T follicular helper cell (primary cell): Measurements from ENCODE around the gene XPO4.
"Not testable (repeated sequence)": the region's sequence is repeated elsewhere in the genome, so short reads cannot be mapped to it uniquely, and the experiment has no call there.

ENCODE experiments used
- DNase-seq: peaks from one replicate; pipeline ENCODE4 v3.0.0-alpha.2; 2020; ENCODE audit warnings: low read depth
- total RNA-seq, 2 experiments: gene quantifications; one replicate each; lab custom pipeline; 2026; lab: John Stamatoyannopoulos, UW

XPO4 gene
- 108 to 163 reads per million in 2 experiments for total RNA-seq

DNA sequence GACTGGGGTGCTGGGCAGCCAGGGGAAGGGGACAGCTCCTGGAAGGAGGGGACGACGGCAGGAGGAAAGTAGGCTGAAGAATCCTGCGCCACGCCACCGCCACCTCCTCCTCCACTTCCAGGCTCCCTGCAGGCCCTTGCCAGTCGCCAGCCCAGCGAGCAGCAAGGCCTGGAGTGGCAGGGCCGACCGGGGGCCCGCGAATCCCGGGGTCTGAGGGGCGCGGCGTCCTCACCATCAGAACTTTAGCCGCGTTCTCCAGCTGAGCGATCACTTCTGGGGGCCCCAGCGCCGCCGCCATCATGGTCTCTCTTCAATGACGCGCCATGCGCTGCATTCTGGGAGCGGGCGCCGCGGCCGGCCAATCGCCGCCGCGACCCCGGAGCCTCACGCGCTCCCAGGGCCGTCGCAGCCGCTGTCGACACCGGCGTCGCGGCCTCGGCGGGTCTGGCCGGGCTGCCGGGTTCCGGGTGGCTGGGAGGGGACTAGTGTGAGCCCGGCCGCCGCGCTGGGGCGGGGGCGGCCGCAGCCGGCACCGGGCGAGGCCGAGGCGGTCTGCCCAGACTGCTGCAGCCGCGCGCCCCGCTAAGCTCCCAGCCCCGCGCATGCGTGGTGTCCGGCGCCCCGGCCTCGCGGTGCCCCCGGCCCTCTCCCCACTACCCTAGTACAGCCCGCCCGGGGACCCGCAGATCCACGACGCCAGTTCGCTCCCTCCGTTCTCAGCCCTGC is at the start of gene XPO4:
XPO4 (minus strand) TSS at position 309 of the 726 bp plus-strand sequence; CDS start at position 301, 8 bp downstream.
- peak; percentile 64 for DNase-seq

- DNase-seq: not testable (repeated sequence)
Measured at GRCh38 chr13:20948001-20948400, 45.5 kb upstream of the XPO4 start.

- no peak for DNase-seq
Measured at GRCh38 chr13:20945952-20946383, 43.4 kb upstream of the XPO4 start.

DNA sequence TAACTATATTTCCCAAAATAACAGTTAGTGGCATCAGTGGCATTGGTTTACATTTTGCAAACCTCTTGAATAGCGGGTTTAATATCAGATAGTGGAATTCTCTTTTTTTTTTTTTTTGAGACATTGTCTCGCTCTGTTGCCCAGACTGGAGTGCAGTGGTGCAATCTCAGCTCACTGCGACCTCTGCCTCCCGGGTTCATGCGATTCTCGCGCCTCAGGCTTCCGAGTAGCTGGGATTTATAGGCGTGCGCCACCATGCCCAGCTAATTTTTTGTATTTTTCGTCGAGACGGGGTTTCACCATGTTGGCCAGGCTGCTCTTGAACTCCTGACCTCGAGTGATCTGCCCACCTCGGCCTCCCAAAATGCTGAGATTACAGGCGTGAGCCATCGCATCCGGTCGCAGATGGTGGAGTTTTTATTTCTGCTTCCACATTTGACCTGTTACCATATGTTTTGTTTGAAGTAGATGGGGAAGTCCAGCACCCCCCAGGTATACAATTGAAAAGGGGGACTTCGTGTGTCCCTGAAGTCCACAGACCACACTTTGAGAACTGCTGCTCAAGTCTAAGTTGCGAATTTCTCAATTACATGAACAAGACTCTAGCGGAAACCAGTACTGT is 40.5 kb upstream of the XPO4 start:
- no peak for DNase-seq

GRCh38 chr13:20940511-20940910 is 38.0 kb upstream of the XPO4 start:
- not testable (repeated sequence) for DNase-seq

DNA sequence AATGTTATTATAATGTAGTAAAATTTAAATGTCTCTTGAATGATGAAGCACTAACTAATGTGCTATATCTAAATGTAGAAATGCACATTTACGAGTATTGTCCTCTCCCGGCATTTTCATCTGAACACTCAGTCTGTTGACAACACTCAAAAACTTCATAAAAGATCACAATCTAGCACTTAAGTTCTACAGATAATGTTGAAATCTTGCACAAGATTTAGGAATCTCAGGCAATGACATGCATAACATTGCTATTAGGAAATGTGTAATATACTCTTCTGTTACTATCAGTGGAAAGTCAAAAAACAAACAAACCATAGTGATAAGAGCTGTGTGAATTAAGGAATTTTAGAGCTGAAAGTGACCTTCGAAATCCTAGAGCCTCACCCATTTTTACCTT is 37.5 kb upstream of the XPO4 start:
- DNase-seq: no peak

- DNase-seq: no peak
Measured at GRCh38 chr13:20939662-20940061, 37.1 kb upstream of the XPO4 start.

GRCh38 chr13:20938302-20938701 is 35.8 kb upstream of the XPO4 start:
- no peak for DNase-seq

DNA sequence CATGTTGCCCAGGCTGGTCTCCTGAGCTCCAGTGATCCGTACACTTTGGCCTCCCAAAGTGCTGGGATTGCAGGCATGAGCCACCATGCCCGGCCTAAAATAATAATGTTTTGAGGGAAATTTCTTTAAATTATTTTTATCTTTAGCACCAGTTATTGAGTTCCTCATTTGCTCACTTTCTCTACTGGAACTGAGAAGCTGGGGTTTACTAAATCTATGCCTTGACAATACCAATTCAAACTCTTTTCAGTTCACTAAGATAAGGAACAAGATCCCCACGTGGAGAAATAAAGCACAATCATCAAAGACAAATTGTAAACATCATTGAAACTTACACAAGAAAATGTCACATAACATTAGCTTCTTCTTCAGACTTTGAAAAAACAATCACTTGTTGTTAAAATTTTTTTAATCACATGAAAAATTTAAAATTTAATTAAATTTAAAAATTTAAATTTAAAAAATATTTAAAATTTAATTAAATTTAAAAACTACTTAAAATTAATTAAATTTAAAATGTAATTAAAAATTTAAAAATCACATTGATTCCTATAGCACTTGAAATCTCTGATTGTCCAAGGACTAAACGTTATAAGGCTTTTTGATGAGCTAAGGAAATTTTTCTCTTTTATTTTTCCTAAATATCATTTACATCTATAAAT is 25.2 kb upstream of the XPO4 start:
- no peak for DNase-seq

- not testable (repeated sequence) for DNase-seq
Measured at GRCh38 chr13:20925395-20925790, 22.8 kb upstream of the XPO4 start.

DNA sequence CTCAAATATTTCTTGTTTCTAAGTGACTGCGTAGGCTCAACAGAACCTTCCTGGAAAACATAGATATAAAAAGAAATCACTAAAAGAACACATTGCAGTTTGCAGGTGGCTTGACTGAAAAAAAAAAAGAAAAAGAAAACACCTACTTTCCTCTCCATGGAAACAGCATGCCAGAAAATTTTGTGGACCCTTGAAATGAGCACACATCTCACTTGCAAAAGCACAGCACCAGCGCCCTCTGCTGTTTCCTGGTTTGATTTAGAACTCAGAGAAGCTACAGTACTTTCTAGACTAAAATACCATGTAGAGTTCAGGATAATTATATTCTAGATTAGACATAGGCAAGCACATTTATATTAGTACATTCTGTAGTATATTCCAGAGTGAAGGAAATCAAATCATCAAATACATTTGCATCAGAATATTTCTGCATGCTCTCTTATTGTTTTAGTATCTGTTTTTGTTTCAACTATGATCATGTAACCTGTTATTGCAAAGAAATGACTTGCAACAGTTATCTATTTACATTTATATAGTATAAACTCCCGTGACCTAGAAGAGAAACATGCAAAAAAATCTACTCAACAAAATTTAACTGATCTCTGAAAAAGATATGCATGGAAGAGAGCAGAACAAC is 22.3 kb upstream of the XPO4 start:
- peak; percentile 60 for DNase-seq

- no peak for DNase-seq
Measured at GRCh38 chr13:20923272-20923671, 20.7 kb upstream of the XPO4 start.

GRCh38 chr13:20921572-20921971 is 19.0 kb upstream of the XPO4 start:
- DNase-seq: no peak

DNA sequence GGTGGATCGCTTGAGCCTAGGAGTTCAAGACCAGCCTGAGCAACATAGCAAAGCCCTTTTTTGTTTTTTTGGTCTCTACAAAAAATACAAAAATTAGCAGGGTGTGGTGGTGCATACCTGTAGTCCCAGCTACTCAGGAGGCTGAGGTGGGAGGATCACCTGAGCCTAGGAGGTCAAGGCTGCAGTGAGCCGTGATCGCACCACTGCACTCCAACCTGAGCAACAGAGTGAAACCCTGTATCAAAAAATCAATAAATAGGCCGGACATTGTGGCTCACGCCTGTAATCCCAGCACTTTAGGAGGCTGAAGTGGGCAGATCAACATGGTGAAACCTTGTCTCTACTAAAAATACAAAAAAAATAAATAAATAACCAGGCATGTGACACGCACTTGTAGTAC is 13.1 kb upstream of the XPO4 start:
- DNase-seq: not testable (repeated sequence)

GRCh38 chr13:20911037-20911436 is 8.5 kb upstream of the XPO4 start:
- no peak for DNase-seq

GRCh38 chr13:20908714-20909497 is 6.4 kb upstream of the XPO4 start:
- DNase-seq: no peak

DNA sequence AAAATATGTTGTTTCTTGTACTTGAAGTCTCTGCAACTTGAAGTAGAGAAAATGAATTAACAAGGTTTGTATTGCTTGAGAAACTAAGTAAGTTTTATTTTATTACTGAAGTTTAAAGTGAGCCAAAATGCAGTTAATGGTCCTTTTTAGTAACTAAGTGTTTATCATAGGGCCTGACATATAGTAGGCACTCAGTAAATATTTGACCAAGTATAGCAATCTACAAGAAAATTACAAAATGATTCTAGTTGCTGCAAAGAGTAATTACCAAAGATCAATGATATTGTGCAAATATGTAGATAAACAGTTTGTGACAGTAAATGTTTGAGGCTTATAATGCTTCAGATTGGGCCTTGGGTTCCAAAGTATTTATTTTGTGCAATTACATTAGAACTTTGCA is 2.4 kb upstream of the XPO4 start:
- no peak for DNase-seq

GRCh38 chr13:20903164-20903475 is 574 bp upstream of the XPO4 start:
- DNase-seq: no peak

DNA sequence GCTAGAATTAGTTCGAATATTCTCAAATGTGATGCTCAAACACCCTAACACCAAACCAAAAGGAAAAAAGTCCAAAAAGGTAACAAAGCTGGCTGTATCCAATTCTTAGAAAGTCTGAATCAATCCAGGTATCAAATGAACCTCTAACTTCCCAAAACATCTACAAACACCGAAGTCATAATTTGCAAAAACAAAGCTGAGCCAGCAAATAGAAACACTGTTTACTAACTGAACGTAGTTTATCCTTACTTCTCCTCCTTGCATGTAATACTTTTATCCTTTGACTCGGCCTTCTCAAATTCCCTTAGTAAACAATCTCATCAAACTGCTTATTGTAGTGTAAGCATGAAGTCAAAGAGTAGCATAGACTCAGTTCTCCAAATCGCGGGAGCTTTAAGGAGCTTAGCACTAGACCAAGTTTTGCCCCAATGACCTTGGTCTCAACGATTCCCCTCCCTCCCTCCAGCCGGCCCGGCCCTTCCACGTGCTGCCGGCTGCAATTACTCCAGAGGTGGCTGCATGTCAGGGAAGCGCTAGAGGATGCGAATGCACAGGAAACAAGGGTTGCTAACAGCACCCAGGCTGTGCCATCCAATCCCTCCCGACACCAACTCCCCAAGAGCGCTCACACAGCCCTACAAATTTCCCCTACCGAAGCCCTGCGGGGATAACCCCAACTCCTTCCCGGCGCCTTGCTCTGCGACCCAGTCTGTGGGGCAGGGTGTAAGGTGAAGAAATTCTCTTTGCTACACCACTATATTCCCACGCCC is 693 bp downstream of the XPO4 start:
- DNase-seq: no peak

DNA sequence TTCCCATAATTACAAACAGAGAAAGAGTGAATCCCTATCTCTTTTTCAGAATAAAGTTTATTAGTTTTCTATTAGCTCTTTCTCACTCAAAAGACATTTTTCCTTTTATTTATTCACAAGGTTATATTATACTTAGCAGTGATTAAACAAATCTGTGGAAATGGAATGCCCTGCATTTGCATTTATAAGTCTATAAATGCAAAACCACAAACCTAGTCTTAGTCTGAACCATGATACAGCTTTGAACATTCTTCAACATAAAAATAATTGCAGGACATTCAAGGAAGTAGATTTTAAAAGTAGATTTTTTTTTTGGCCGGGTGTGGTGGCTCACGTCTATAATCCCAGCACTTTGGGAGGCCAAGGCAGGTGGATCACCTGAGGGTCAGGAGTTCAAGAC is 8.3 kb downstream of the XPO4 start:
- DNase-seq: no peak

GRCh38 chr13:20891768-20892167 is 10.8 kb downstream of the XPO4 start:
- no peak for DNase-seq
